ENCODE results near the gene NUDT9.
"Not testable (repeated sequence)": the region's sequence is repeated elsewhere in the genome, so short reads cannot be mapped to it uniquely, and the experiment has no call there.

Gene NUDT9

DNA sequence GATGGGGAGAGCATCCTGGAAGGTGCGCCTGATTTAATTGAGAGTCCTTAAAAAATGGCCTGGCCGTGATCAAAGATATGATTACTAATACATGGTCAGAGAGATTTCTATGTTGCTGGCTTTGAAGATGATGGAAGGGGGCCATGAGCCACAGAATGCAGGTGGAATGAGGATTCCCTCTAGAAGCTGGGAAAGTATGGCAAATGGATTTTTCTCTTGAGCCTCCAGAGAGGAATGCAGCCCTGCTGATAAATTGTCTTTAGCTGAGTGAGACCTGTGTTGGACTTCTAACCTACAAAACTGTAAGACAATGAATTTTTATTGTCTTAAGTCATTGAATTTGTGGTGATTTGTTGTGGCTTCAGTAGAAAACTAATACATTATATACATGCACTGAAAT is 7.7 kb downstream of the NUDT9 start:
- TF ChIP-seq SP1 (IDR thresholded peaks at IDR 0.05), result no peak
- TF ChIP-seq FOXM1 (IDR thresholded peaks at IDR 0.05; ENCODE audit: borderline replicate concordance), result no peak
- no peak for TF ChIP-seq HDGF (IDR thresholded peaks at IDR 0.05; ENCODE audit: borderline replicate concordance)
- TF ChIP-seq SUZ12 (IDR thresholded peaks at IDR 0.05), result no peak
- TF ChIP-seq, protein P1, sequence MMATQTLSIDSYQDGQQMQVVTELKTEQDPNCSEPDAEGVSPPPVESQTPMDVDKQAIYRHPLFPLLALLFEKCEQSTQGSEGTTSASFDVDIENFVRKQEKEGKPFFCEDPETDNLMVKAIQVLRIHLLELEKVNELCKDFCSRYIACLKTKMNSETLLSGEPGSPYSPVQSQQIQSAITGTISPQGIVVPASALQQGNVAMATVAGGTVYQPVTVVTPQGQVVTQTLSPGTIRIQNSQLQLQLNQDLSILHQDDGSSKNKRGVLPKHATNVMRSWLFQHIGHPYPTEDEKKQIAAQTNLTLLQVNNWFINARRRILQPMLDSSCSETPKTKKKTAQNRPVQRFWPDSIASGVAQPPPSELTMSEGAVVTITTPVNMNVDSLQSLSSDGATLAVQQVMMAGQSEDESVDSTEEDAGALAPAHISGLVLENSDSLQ (IDR thresholded peaks at IDR 0.05), result no peak
- no peak for TF ChIP-seq ARNT (IDR thresholded peaks at IDR 0.05)
- no peak for TF ChIP-seq L3MBTL2 (conservative IDR thresholded peaks at IDR 0.05)
- no peak for TF ChIP-seq ELF4 (IDR thresholded peaks at IDR 0.05)
- TF ChIP-seq CTBP1 (IDR thresholded peaks at IDR 0.05; ENCODE audit: borderline replicate concordance), result no peak
- TF ChIP-seq FOXK2 (IDR thresholded peaks at IDR 0.05), result no peak
- no peak for TF ChIP-seq NFRKB (IDR thresholded peaks at IDR 0.05)
- no peak for TF ChIP-seq TARDBP (IDR thresholded peaks at IDR 0.05)
- DNase-seq (ENCODE audit: extremely low spot score), result no peak
- ChIA-PET POLR2A (no interaction called here), CTCF (interaction anchor here (0.8 kb wide), 1 partner anchor 27 kb away, joined by 3 read pairs; no protein-coding TSS in a partner anchor)

GRCh38 chr4:87433342-87433741 is 11.0 kb downstream of the NUDT9 start:
- ChIA-PET CTCF (no interaction called here), POLR2A (no interaction called here)
- TF ChIP-seq CTBP1 (IDR thresholded peaks at IDR 0.05; ENCODE audit: borderline replicate concordance), result no peak
- TF ChIP-seq, protein P1 (IDR thresholded peaks at IDR 0.05), result 0 out of 2 replicates have a peak, but pooled peaks have one; percentile 24
- no peak for DNase-seq (ENCODE audit: extremely low spot score)

DNA sequence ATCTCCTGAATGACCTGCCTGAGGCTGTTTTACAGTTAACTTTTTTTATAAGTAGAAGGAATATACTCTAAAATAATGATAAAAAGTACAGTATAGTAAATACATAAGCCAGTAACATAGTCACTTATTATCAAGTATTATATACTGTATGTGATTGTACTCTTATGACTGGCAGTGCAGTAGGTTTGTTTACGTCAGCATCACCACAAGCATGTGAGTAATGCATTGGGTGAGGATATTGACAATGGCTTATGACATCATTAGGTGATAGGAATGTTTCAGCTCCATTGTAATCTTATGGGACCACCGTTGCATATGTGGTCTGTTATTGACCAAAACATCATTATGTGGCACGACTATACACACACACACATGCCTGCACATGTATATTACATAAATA is 20.5 kb downstream of the NUDT9 start:
- DNase-seq (ENCODE audit: extremely low spot score), result no peak
- CTCF ChIA-PET, result no interaction called here
- TF ChIP-seq HDGF (IDR thresholded peaks at IDR 0.05; ENCODE audit: borderline replicate concordance) (no peak), SP1 (IDR thresholded peaks at IDR 0.05) (no peak), L3MBTL2 (conservative IDR thresholded peaks at IDR 0.05) (no peak), TARDBP (IDR thresholded peaks at IDR 0.05) (no peak), ZNF384 (IDR thresholded peaks at IDR 0.05) (no peak), ARNT (IDR thresholded peaks at IDR 0.05) (no peak), SUZ12 (IDR thresholded peaks at IDR 0.05) (no peak), FOXM1 (IDR thresholded peaks at IDR 0.05; ENCODE audit: borderline replicate concordance) (no peak), FOXK2 (IDR thresholded peaks at IDR 0.05) (no peak), ELF4 (IDR thresholded peaks at IDR 0.05) (no peak), NFRKB (IDR thresholded peaks at IDR 0.05) (no peak)
- POLR2A ChIA-PET, result no interaction called here

DNA sequence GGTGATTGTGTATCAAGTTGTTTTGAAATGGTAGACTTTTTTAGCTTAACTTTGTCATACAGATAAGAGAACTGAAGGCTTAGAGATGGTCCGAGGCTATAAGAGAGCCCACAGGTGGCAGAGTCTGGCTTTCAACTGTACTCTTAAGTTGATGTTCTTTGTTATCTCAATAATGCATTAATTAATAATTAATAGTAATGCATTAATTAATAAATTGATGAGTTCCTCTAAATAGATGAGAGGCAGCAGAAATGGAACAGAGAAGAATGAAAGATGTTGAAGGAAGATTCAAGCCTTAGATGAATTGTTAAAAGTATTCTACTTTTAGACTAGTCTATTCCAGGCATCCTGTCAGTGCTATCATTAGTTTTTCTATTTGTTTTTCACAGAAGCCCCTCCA is 22.4 kb downstream of the NUDT9 start:
- CTCF ChIA-PET, result interaction anchor here (0.5 kb wide), 1 partner anchor 27 kb away, joined by 6 read pairs; no protein-coding TSS in a partner anchor
- TF ChIP-seq HDGF (IDR thresholded peaks at IDR 0.05; ENCODE audit: borderline replicate concordance) (no peak), FOXA1 (IDR thresholded peaks at IDR 0.05) (no peak), SP1 (IDR thresholded peaks at IDR 0.05) (no peak), NFRKB (IDR thresholded peaks at IDR 0.05) (no peak), ZNF384 (IDR thresholded peaks at IDR 0.05) (no peak), L3MBTL2 (conservative IDR thresholded peaks at IDR 0.05) (no peak), BHLHE40 (IDR thresholded peaks at IDR 0.05; ENCODE audit: borderline replicate concordance) (no peak), ELF4 (IDR thresholded peaks at IDR 0.05) (no peak)
- POLR2A ChIA-PET, result no interaction called here
- DNase-seq (ENCODE audit: extremely low spot score), result no peak

GRCh38 chr4:87445964-87446363 is 23.6 kb downstream of the NUDT9 start:
- TF ChIP-seq HDGF (IDR thresholded peaks at IDR 0.05; ENCODE audit: borderline replicate concordance) (no peak), ZNF384 (IDR thresholded peaks at IDR 0.05) (no peak), LEF1 (IDR thresholded peaks at IDR 0.05; ENCODE audit: borderline replicate concordance) (no peak), TARDBP (IDR thresholded peaks at IDR 0.05) (no peak)
- CTCF ChIA-PET, result no interaction called here
- POLR2A ChIA-PET, result interaction anchor here (1.2 kb wide), 1 partner anchor 55 kb away, joined by 4 read pairs; the partner anchor contains the start of gene HSD17B11
- DNase-seq (ENCODE audit: extremely low spot score), result no peak

DNA sequence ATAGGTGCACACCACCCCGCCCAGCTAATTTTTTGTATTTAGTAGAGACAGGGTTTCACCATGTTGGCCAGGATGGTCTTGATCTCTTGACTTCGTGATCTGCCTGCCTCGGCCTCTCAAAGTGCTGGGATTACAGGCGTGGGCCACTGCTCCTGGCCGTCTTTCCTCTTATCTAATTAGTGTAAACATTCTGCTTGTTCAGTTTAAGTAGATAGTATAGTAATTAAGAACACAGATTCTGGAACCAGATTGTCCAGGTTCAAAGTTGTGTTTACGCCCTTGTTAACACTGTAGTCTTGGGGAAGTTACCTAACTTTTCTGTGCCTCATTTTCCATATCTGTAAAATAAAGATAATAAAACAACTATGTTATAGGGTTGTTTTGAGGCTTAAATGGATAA is 24.0 kb downstream of the NUDT9 start:
- CTCF ChIA-PET, result not testable (repeated sequence)
- POLR2A ChIA-PET, result interaction anchor here (1.2 kb wide), 1 partner anchor 56 kb away, joined by 4 read pairs; the partner anchor contains the start of gene HSD17B11

GRCh38 chr4:87451537-87451936 is 29.2 kb downstream of the NUDT9 start:
- no peak for DNase-seq (ENCODE audit: extremely low spot score)
- CTCF ChIA-PET, result no interaction called here
- no peak for TF ChIP-seq ELF4 (IDR thresholded peaks at IDR 0.05)
- no peak for TF ChIP-seq HDGF (IDR thresholded peaks at IDR 0.05; ENCODE audit: borderline replicate concordance)
- no peak for TF ChIP-seq TARDBP (IDR thresholded peaks at IDR 0.05)
- TF ChIP-seq ZNF384 (IDR thresholded peaks at IDR 0.05), result no peak
- TF ChIP-seq SUZ12 (IDR thresholded peaks at IDR 0.05), result no peak
- POLR2A ChIA-PET, result no interaction called here

More for the DNA sequence above, 24.0 kb downstream of the NUDT9 start:
- DNase-seq (ENCODE audit: extremely low spot score), result not testable (repeated sequence)

GRCh38 chr4:87458913-87459312 is 36.5 kb downstream of the NUDT9 start:
- POLR2A ChIA-PET, result interaction anchor here (0.9 kb wide), 1 partner anchor 68 kb away, joined by 3 read pairs; the partner anchor contains the start of gene HSD17B11
- CTCF ChIA-PET, result no interaction called here
- TF ChIP-seq LEF1 (IDR thresholded peaks at IDR 0.05; ENCODE audit: borderline replicate concordance) (no peak), ZNF384 (IDR thresholded peaks at IDR 0.05) (no peak), FOXM1 (IDR thresholded peaks at IDR 0.05; ENCODE audit: borderline replicate concordance) (no peak), BHLHE40 (IDR thresholded peaks at IDR 0.05; ENCODE audit: borderline replicate concordance) (no peak), ARNT (IDR thresholded peaks at IDR 0.05) (no peak), FOXK2 (IDR thresholded peaks at IDR 0.05) (no peak), CTBP1 (IDR thresholded peaks at IDR 0.05; ENCODE audit: borderline replicate concordance) (no peak), SP1 (IDR thresholded peaks at IDR 0.05) (no peak), FOXA1 (IDR thresholded peaks at IDR 0.05) (no peak), ELF4 (IDR thresholded peaks at IDR 0.05) (no peak), HDGF (IDR thresholded peaks at IDR 0.05; ENCODE audit: borderline replicate concordance) (no peak), NFRKB (IDR thresholded peaks at IDR 0.05) (no peak), L3MBTL2 (conservative IDR thresholded peaks at IDR 0.05) (no peak), TARDBP (IDR thresholded peaks at IDR 0.05) (no peak), SUZ12 (IDR thresholded peaks at IDR 0.05) (no peak)
- TF ChIP-seq, protein P1 (IDR thresholded peaks at IDR 0.05), result no peak
- DNase-seq (ENCODE audit: extremely low spot score), result no peak

Data from HEK293T (cell line).